Measurements from ENCODE around the gene CXXC5.

Gene CXXC5

DNA sequence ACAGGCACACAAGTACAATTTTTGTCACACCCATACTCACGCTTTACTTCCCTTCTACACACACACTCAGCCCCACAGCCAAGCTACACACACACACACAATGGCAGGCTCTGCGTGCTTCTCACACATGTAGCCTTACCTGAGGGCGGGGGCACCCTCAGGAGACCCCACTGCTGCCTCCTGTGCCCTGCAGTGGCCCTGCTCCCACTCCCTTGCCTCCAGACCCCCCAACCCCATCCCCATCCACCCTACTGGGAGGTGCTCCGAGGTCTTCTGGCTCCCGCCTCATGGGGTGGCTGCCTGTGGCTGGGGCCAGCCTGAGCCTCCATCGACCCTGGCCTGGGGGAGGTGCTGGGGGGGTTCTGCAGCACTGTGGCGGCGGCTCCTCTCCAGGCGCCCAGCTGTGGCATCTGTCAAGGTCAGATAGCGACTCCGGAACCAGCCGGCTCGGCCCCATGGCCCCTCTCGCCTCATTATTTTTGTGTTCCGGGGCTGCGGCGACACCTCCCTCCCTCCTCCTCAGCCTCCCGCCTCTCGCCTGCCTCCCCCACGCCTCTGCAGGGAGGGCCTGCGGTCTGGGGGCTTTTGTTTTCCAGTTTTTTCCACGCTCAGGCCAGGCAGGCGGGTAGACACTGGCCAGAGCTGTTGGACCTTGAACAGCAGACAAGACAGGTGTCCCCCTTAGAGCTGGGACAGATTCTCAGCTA, 21.7 kb downstream of the CXXC5 start:
- DNase-seq (ENCODE audit: insufficient read length) (peak; percentile 66), FAIRE-seq (no peak)
- TF ChIP-seq TAF1 (IDR thresholded peaks at IDR 0.05; ENCODE audit: borderline replicate concordance, low read depth, low read length) (no peak), POLR2A (IDR thresholded peaks at IDR 0.05; ENCODE audit: low read depth, low read length) (no peak; the same call in 1 of the 2 replicates), POLR2AphosphoS5 (IDR thresholded peaks at IDR 0.05; ENCODE audit: low read depth, low read length) (no peak)

DNA sequence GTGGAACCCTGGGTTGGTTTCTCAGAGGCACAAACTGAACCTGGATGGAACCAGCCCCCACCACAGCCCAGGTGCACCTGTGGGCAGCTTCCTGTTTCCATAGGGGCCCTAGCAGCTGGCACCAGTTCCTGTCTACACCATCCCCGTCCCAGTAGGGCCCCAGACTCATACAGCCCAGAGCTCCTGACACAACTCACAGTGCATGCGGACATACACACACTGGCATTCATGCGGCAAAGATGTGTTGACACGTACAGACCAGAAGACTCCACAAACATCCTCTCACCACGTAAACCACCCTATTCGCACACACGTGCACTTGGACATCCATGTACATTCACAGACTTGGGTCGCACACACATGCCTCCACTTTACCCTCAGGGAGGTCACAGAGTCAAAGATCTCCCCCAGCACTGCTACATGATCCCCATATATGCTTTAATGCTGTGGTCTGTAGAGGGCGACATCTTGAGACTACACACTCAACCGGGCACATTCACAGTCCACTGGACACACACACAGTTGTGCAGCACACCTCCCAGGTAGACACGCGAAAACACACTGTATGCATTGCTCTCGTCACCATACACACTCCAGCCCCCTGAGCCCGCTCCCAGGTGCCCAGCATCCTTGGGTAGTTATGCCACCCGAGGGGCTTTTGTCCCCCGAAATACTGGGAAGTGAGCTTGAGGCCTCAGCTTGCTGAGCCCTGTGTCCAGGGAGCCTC, 22.4 kb downstream of the CXXC5 start:
- TF ChIP-seq POLR2A (IDR thresholded peaks at IDR 0.05; ENCODE audit: low read depth, low read length) (no peak; the same call in 1 of the 2 replicates), TAF1 (IDR thresholded peaks at IDR 0.05; ENCODE audit: borderline replicate concordance, low read depth, low read length) (no peak), POLR2AphosphoS5 (IDR thresholded peaks at IDR 0.05; ENCODE audit: low read depth, low read length) (no peak)
- peak; percentile 91 for FAIRE-seq
- peak; percentile 66 for DNase-seq (ENCODE audit: insufficient read length)

DNA sequence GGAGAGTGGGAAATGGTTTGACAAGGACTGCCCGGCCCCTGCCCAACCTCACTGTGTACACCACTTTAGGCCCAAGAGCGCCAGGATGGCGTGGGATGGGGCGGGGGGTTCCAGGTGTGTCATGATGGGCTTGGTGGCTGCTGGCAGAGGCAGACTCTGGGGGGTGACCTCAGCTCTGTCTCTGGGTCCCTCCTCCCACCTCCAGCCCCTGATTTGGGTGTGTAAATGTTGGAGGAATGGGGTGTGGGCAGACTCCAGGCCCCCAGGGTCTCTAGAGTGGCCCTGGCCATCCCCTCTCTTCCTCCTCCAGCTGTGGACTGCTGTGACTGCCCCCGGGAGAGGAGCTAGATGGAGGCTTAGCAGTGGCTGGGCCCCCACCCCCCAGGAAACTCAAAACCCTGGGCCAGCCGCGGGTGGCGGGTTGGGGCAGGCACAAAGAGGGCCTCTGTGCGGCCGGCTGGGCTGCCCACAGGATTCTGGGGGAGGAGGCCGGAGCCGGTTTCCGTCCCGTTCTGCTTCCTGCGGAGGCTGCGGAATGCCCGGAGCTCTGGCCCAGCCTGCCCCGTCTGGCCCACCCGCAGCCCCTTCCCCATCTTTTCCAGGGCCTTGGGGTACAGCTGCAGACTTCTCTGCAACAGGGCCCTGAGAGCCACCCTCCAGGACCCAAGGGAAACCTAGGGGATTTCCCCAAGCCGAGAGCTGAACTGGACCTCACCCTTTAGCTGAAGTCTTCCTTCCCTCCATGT, 23.1 kb downstream of the CXXC5 start:
- no peak for FAIRE-seq
- peak; percentile 56 for DNase-seq (ENCODE audit: insufficient read length)
- TF ChIP-seq POLR2A (IDR thresholded peaks at IDR 0.05; ENCODE audit: low read depth, low read length): no peak; the same call in 1 of the 2 replicates
- TF ChIP-seq TAF1 (IDR thresholded peaks at IDR 0.05; ENCODE audit: borderline replicate concordance, low read depth, low read length): no peak
- TF ChIP-seq POLR2AphosphoS5 (IDR thresholded peaks at IDR 0.05; ENCODE audit: low read depth, low read length): no peak

DNA sequence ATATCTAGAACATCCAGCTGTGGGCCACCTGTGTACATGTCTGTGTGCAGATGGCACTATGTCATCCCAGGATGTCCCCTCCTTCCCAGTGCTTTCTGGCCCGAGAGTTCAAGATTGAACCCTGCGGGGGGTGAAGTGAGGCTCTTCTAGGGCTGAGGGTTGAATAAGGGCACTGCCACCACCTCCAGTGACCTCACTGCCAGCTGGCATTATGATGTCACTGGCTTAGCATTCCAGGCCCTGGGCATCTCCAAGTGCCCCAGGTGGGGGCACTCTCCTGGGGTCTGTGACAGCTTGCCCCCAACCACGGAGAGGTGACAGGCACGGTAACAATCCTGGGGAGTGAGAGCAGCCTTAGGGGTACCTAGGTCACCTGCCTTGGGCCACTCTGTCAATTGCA, 27.1 kb downstream of the CXXC5 start:
- no peak for DNase-seq (ENCODE audit: insufficient read length)
- TF ChIP-seq POLR2AphosphoS5 (IDR thresholded peaks at IDR 0.05; ENCODE audit: low read depth, low read length): no peak
- no peak for TF ChIP-seq POLR2A (IDR thresholded peaks at IDR 0.05; ENCODE audit: low read depth, low read length)
- TF ChIP-seq TAF1 (IDR thresholded peaks at IDR 0.05; ENCODE audit: borderline replicate concordance, low read depth, low read length): no peak
- no peak for FAIRE-seq

DNA sequence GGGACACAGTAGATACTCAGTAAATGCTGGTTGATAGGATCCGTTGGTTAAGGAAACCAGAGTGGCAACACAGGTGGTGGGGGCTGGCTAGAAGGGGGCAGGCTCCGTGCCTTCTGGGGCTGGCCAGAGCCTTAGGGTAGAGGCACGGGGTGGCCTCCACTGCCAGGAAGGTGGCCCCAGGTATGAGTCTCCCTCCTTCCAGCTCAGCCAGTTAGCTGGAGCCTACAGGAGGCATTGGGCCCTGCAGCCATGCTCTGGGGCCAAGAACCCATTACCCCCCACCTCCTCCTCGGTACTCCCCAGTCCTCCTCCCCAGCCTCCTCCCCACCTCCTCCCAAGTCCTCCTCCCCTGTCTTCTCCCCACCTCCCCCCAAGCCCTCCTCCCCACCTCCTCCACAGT, 27.7 kb downstream of the CXXC5 start:
- FAIRE-seq: peak; percentile 17
- no peak for DNase-seq (ENCODE audit: insufficient read length)
- TF ChIP-seq TAF1 (IDR thresholded peaks at IDR 0.05; ENCODE audit: borderline replicate concordance, low read depth, low read length): no peak
- no peak for TF ChIP-seq POLR2AphosphoS5 (IDR thresholded peaks at IDR 0.05; ENCODE audit: low read depth, low read length)
- no peak for TF ChIP-seq POLR2A (IDR thresholded peaks at IDR 0.05; ENCODE audit: low read depth, low read length)

DNA sequence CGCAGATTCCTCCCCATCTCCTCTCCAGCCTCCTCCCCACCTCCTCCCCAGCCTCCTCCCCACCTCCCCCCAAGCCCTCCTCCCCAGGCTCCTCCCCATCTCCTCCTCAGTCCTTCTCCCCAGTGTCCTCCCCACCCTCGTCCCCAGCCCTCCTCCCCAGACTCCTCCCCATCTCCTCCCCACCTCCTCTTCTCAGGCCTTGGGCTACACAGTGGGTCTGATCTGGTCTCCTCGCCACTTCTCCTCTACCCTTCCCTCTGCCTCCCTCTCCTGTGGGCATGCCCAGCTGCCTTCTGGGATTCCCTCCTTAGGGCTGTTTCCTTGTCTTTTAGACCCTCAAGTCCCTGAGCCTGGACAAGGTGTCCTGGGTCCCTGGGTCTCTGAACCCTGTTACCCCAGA, 28.3 kb downstream of the CXXC5 start:
- no peak for DNase-seq (ENCODE audit: insufficient read length)
- no peak for FAIRE-seq
- no peak for TF ChIP-seq POLR2AphosphoS5 (IDR thresholded peaks at IDR 0.05; ENCODE audit: low read depth, low read length)
- no peak for TF ChIP-seq TAF1 (IDR thresholded peaks at IDR 0.05; ENCODE audit: borderline replicate concordance, low read depth, low read length)
- TF ChIP-seq POLR2A (IDR thresholded peaks at IDR 0.05; ENCODE audit: low read depth, low read length): no peak

DNA sequence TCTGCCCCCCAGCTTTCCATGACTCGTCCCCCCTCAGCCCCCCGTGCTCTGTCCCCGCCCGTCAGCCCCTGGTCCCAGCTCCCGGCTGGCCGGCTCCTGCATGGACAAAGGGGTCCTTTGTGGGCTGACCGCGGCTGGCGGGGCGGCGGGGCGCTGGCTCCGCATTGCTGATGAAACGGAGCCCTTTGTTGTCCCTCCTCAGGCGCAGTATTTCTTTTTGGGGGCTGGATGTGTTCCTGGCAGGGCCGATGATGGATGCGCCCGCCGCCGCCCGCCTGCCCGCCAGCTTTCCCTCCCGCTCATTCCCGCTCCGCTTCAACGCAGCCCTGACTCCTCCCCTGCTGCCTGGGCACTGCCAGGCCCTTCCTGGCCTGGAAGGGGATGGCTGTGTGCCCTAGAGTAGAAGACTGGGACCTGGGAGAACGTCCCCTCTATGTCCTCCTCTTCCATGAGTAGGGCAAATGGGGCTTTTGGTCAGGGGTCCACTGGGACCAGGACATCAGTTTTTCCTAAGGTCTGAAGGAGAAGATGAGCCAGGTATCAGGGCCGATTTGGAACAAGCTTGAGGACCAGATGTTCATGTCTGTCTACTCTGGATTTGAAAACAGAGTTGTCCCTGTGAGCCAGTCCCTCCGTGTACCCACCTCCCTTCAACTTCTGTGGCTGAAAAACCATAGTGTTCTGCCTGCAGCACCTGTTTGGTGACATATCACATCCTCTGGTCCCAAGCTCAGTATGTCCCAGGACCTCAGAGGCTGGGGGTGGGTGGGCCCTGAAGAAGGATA, 29.0 kb downstream of the CXXC5 start:
- DNase-seq (ENCODE audit: insufficient read length): no peak
- no peak for FAIRE-seq
- TF ChIP-seq TAF1 (IDR thresholded peaks at IDR 0.05; ENCODE audit: borderline replicate concordance, low read depth, low read length): no peak
- TF ChIP-seq POLR2AphosphoS5 (IDR thresholded peaks at IDR 0.05; ENCODE audit: low read depth, low read length): no peak
- no peak for TF ChIP-seq POLR2A (IDR thresholded peaks at IDR 0.05; ENCODE audit: low read depth, low read length)

DNA sequence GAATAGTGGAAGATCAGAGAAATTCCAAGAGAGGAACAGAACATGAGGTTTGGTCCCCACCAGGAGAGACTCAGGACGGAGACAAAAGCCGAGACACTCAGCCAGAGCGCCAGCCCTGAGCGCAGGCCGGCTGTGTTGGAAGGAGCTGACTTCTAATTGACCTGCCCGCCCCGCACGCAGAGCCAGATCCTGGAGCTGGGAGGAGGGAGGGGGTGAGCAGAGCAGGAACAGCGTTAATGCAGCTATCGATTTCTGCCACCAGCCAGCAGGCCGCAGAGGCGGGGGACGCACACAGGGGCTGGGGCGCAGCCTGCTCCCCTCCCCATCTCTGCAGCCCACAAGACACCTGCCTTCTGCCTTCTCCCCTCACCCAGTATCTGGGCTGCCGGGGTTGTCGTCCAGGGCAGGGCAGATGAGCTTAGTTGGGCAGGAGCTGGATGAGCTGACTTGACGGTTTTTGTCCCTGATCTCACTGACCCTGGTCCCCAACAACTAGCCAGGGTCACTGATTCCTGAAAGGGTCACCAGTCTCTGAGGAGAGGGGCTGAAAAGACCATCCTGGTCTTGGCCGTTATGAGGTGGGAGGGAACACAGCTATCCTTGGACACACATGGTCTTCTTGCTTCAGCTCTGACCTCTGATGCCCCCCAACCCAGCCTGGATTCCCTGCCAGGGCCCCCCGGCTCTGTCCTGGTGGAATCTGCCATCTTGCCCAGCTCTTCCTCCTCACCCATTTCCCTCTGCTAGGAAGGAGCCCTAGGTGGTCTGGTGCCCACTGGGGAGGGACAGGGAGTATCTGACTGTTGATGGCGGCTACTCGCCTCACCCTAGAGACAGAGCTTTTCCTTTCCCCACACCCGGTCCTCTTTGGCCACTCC, 29.8 kb downstream of the CXXC5 start:
- no peak for FAIRE-seq
- TF ChIP-seq POLR2A (IDR thresholded peaks at IDR 0.05; ENCODE audit: low read depth, low read length): no peak
- no peak for TF ChIP-seq POLR2AphosphoS5 (IDR thresholded peaks at IDR 0.05; ENCODE audit: low read depth, low read length)
- DNase-seq (ENCODE audit: insufficient read length): no peak

DNA sequence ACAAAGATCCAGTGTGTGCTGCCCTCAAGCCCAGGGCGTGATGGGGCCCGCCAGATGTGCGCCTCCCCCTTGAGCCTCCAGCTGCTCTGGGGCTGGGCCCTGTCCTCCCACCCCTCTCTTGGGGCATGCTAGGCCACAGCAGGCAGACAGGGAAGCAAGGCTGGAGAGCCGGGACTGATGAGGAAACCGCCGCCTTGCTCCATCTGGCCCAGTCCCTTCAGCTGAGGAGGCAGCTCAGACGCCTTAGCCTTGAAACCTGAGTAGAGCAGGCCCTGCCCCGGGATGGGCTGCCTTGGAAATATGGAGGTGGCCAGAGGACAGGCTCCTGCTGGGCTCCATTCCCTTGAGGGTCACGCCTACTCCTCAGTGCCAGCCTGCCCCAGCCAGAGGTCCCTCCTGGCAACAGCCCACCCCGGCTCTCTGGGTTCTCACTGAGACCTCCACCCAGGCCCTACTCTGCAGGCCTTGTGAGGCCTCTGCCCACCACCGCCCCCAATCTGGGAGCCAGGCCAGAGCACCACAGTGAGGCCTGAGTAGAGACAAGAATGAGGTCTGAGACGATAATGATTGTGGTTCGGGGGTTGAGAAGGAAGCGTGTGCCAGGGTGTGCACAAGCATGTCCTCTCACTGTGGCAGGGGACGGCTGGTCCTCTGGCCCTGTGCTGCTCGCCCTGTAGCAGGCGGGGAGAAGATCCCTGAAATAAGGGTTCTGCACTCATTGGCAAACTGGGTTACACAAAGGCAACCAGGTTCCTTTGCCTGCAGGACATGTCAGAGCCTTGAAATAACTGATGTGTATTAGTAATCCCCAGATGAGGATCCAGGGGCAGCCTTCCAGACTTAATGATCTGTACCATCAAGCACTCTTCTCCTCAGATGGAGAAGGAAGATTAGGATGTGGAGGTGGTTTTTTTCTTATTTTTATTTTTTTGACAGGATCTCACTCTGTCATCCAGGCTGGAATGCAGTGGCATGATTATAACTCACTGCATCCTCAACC, 30.9 kb downstream of the CXXC5 start:
- DNase-seq (ENCODE audit: insufficient read length) (no peak), FAIRE-seq (no peak)
- no peak for TF ChIP-seq POLR2AphosphoS5 (IDR thresholded peaks at IDR 0.05; ENCODE audit: low read depth, low read length)
- no peak for TF ChIP-seq POLR2A (IDR thresholded peaks at IDR 0.05; ENCODE audit: low read depth, low read length)
- TF ChIP-seq TAF1 (IDR thresholded peaks at IDR 0.05; ENCODE audit: borderline replicate concordance, low read depth, low read length): no peak

All from GM12892 (cell line).